DND-41 (cell line): ENCODE data around the gene WDFY3.

Source experiments
- CTCF ChIP-seq: IDR thresholded peaks from 2 replicates; pipeline ENCODE4 v1.5.1; 2012; ENCODE audit warnings: borderline replicate concordance, low read length, moderate library complexity, mild to moderate bottlenecking; ENCODE audit not compliant: poor library complexity, severe bottlenecking; ENCODE audit errors: extremely low read depth
- EZH2 ChIP-seq: IDR thresholded peaks from 3 replicates; pipeline ENCODE4 v1.6.1; 2012; ENCODE audit warnings: borderline replicate concordance, low read depth, mild to moderate bottlenecking, moderate library complexity, low read length, inconsistent platforms; ENCODE audit not compliant: severe bottlenecking

GRCh38 chr4:84938316-84938715 is 28.2 kb downstream of the WDFY3 start:
- no peak for TF ChIP-seq CTCF
- no peak for TF ChIP-seq EZH2
